Common myeloid progenitor, CD34-positive (primary cell): ENCODE data around the gene CDKN2A.

Source experiments
- CTCF ChIA-PET: fragments of 350-600 bp; sonication (Branson Sonifier 250); formaldehyde crosslinking; loops from one replicate; lab custom pipeline; 2021; ENCODE audit warnings: antibody characterized with exemption; lab: Charles Lee
- POLR2A ChIA-PET: fragments of 350-600 bp; sonication (Branson Sonifier 250); formaldehyde crosslinking; loops from one replicate; lab custom pipeline; 2021; ENCODE audit warnings: antibody characterized with exemption; lab: Charles Lee
- DNase-seq, 3 donors: peaks; one replicate each; pipeline versions ENCODE4 v3.0.0 to v3.0.0-alpha.2; 2013
- H3K27ac ChIP-seq, 2 experiments: 1 replicate in 1 of 2; 2 replicates in 1 of 2; pipeline ENCODE4 v1.7.0; 2013; ENCODE audit warnings: inconsistent platforms in 2 of 2, low read length in 2 of 2, mild to moderate bottlenecking in 2 of 2, low read depth in 1 of 2, moderate library complexity in 1 of 2; ENCODE audit not compliant: severe bottlenecking in 2 of 2, insufficient read depth in 1 of 2, poor library complexity in 1 of 2
- H3K27me3 ChIP-seq, 5 experiments: replicated peaks in 2 of 5; 1 replicate in 3 of 5; 2 replicates in 2 of 5; pipeline versions ENCODE4 v1.6.1 to v1.7.0; 2013; ENCODE audit warnings: low read length in 4 of 5, mild to moderate bottlenecking in 2 of 5, moderate library complexity in 2 of 5, inconsistent platforms in 1 of 5; ENCODE audit not compliant: insufficient read depth in 5 of 5, control insufficient read depth in 4 of 5
- H3K36me3 ChIP-seq, 4 experiments: 1 replicate in 2 of 4; 2 replicates in 2 of 4; pipeline versions ENCODE4 v1.6.1 to v1.7.0; 2013; ENCODE audit warnings: low read length in 3 of 4, control low read depth in 1 of 4, mild to moderate bottlenecking in 1 of 4; ENCODE audit not compliant: control insufficient read depth in 4 of 4, insufficient read depth in 4 of 4
- H3K4me1 ChIP-seq, 4 experiments: 1 replicate in 3 of 4; 2 replicates in 1 of 4; pipeline versions ENCODE4 v1.6.1 to v1.7.1; 2013; ENCODE audit warnings: low read length in 3 of 4, mild to moderate bottlenecking in 3 of 4, control low read depth in 1 of 4, inconsistent platforms in 1 of 4, moderate library complexity in 1 of 4; ENCODE audit not compliant: control insufficient read depth in 4 of 4, insufficient read depth in 4 of 4; ENCODE audit errors: control extremely low read depth in 1 of 4
- H3K4me3 ChIP-seq, 7 experiments: 1 replicate in 4 of 7; 2 replicates in 3 of 7; pipeline versions ENCODE4 v1.5.1 to v1.7.0; 2013; ENCODE audit warnings: mild to moderate bottlenecking in 7 of 7, low read length in 6 of 7, moderate library complexity in 6 of 7, inconsistent platforms in 2 of 7, low read depth in 2 of 7, control low read depth in 1 of 7; ENCODE audit not compliant: insufficient read depth in 4 of 7, control insufficient read depth in 1 of 7; ENCODE audit errors: extremely low read depth in 1 of 7
- H3K9me3 ChIP-seq, 5 experiments: 1 replicate in 4 of 5; 2 replicates in 1 of 5; pipeline versions ENCODE4 v1.6.1 to v1.7.1; 2013; ENCODE audit warnings: low read length in 4 of 5, mild to moderate bottlenecking in 2 of 5, inconsistent platforms in 1 of 5, low read depth in 1 of 5, moderate library complexity in 1 of 5; ENCODE audit not compliant: control insufficient read depth in 4 of 5, insufficient read depth in 2 of 5; ENCODE audit errors: control extremely low read depth in 1 of 5
- WGBS: methylation state at CpG from one replicate; pipeline ENCODE4 v1.1.5; 2013; ENCODE audit not compliant: insufficient coverage; 5-methylcytosine and 5-hydroxymethylcytosine counted together

CDKN2A gene

GRCh38 chr9:22037954-22038690 lies 43.9 kb upstream of the CDKN2A start:
- WGBS: no CpG with 5 or more reads among the region's 2 CpGs
- H3K4me3 ChIP-seq: no peak overlapping the region
- H3K9me3 ChIP-seq: no peaks in the 10 kb centered on the region
- ChIA-PET CTCF (interaction anchor here (0.8 to 3.8 kb wide), 14 partner anchors 8 to 232 kb away, joined by 3 to 34 read pairs (median 4); partner anchors contain the start of gene CDKN2B), POLR2A (no interaction called here)
- no peak overlapping the region for H3K27ac ChIP-seq
- H3K36me3 ChIP-seq: no peaks in the 10 kb centered on the region
- peak; percentile 14 to 32 (median 31) for DNase-seq
- no peaks in the 10 kb centered on the region for H3K4me1 ChIP-seq
- H3K27me3 ChIP-seq: peaks cover 11 to 80% (median 46%) of the 10 kb centered on the region in 5 experiments

GRCh38 chr9:22036866-22037626 lies 42.9 kb upstream of the CDKN2A start:
- DNase-seq: no peak
- H3K36me3 ChIP-seq: no peaks in the 10 kb centered on the region
- no peaks in the 10 kb centered on the region for H3K9me3 ChIP-seq
- no peak overlapping the region for H3K27ac ChIP-seq
- CTCF ChIA-PET: interaction anchor here (1.2 to 3.3 kb wide), 9 partner anchors 9 to 231 kb away, joined by 3 to 34 read pairs (median 5); partner anchors contain the start of gene CDKN2B
- POLR2A ChIA-PET: no interaction called here
- no peaks in the 10 kb centered on the region for H3K4me1 ChIP-seq
- no peak overlapping the region for H3K4me3 ChIP-seq
- H3K27me3 ChIP-seq: peaks cover 7 to 79% (median 47%) of the 10 kb centered on the region in 5 experiments
- 100% methylated on average over 1 of the region's 4 CpGs for WGBS

- Histone ChIP-seq H3K9me3 (peaks cover 0 to under 1% (median 0%) of the 10 kb centered on the region in 5 experiments), H3K27ac (no peak overlapping the region), H3K36me3 (no peaks in the 10 kb centered on the region), H3K4me1 (no peaks in the 10 kb centered on the region), H3K27me3 (peaks cover 14 to 74% (median 42%) of the 10 kb centered on the region in 5 experiments), H3K4me3 (no peak overlapping the region)
- CTCF ChIA-PET: interaction anchor here (3.3 kb wide), 1 partner anchor 223 kb away, joined by 34 read pairs; no protein-coding TSS in a partner anchor
- WGBS: no CpG with 5 or more reads among the region's 2 CpGs
- POLR2A ChIA-PET: no interaction called here
- no peak for DNase-seq
These were observed 41.4 kb upstream of the CDKN2A start for GRCh38 chr9:22035591-22036011.

- H3K9me3 ChIP-seq: peaks cover 0 to 3% (median 0%) of the 10 kb centered on the region in 5 experiments
- 66% methylated on average over 5 of the region's 8 CpGs for WGBS
These were observed 38.9 kb upstream of the CDKN2A start for GRCh38 chr9:22033012-22033630.

GRCh38 chr9:22031655-22032411 lies 37.6 kb upstream of the CDKN2A start:
- Histone ChIP-seq H3K27me3 (peaks cover 13 to 74% (median 27%) of the 10 kb centered on the region in 5 experiments), H3K4me3 (no peak overlapping the region), H3K27ac (no peak overlapping the region), H3K36me3 (no peaks in the 10 kb centered on the region), H3K4me1 (peaks cover 0 to 2% (median 0%) of the 10 kb centered on the region in 4 experiments), H3K9me3 (peaks cover 0 to 3% (median 0%) of the 10 kb centered on the region in 5 experiments)
- POLR2A ChIA-PET: no interaction called here
- no peak for DNase-seq
- CTCF ChIA-PET: interaction anchor here (1.2 to 1.5 kb wide), 3 partner anchors 14 to 16 kb away, joined by 3 to 4 read pairs (median 3); no protein-coding TSS in a partner anchor
- 28% methylated on average over 2 of the region's 4 CpGs for WGBS

More at GRCh38 chr9:22033012-22033630, 38.9 kb upstream of the CDKN2A start:
- POLR2A ChIA-PET: no interaction called here
- H3K36me3 ChIP-seq: no peaks in the 10 kb centered on the region
- peaks cover 0 to 2% (median 0%) of the 10 kb centered on the region in 4 experiments for H3K4me1 ChIP-seq
- peaks cover 14 to 75% (median 32%) of the 10 kb centered on the region in 5 experiments for H3K27me3 ChIP-seq
- no peak overlapping the region for H3K4me3 ChIP-seq
- no peak overlapping the region for H3K27ac ChIP-seq
- DNase-seq: no peak
- CTCF ChIA-PET: interaction anchor here (1.2 to 1.3 kb wide), 3 partner anchors 13 to 30 kb away, joined by 3 read pairs; no protein-coding TSS in a partner anchor

GRCh38 chr9:22030101-22030598 lies 36.0 kb upstream of the CDKN2A start:
- Histone ChIP-seq H3K27ac (no peak overlapping the region), H3K27me3 (peaks cover 12 to 76% (median 24%) of the 10 kb centered on the region in 5 experiments), H3K36me3 (no peaks in the 10 kb centered on the region), H3K4me1 (peaks cover 0 to 2% (median 0%) of the 10 kb centered on the region in 4 experiments), H3K9me3 (peaks cover 0 to 3% (median 0%) of the 10 kb centered on the region in 5 experiments), H3K4me3 (no peak overlapping the region)
- peak; percentile 22 to 78 (median 71) for DNase-seq
- WGBS: no CpG with 5 or more reads among the region's 1 CpG
- POLR2A ChIA-PET: interaction anchor here (0.6 kb wide), 1 partner anchor 307 kb away, joined by 3 read pairs; no protein-coding TSS in a partner anchor
- CTCF ChIA-PET: interaction anchor here (0.7 to 1.7 kb wide), 3 partner anchors 16 to 216 kb away, joined by 3 to 4 read pairs (median 4); no protein-coding TSS in a partner anchor
